ENCODE measurements around the gene DOCK8.
A peak's percentile ranks its signal among the peaks of the same experiment; 100 is the strongest.
"Not testable (repeated sequence)": the region's sequence is repeated elsewhere in the genome, so short reads cannot be mapped to it uniquely, and the experiment has no call there.

Gene DOCK8

GRCh38 chr9:365436-365835, 150.8 kb downstream of the DOCK8 start:
- DNase-seq (ENCODE audit: low spot score): no peak

- no peak for DNase-seq (ENCODE audit: low spot score)
Observed at GRCh38 chr9:366620-367019, 152.0 kb downstream of the DOCK8 start.

GRCh38 chr9:370086-370485, 155.4 kb downstream of the DOCK8 start:
- DNase-seq (ENCODE audit: low spot score): no peak

- no peak for DNase-seq (ENCODE audit: low spot score)
Observed at GRCh38 chr9:371349-371748, 156.7 kb downstream of the DOCK8 start.

GRCh38 chr9:372128-372527, 157.5 kb downstream of the DOCK8 start:
- DNase-seq (ENCODE audit: low spot score): no peak

GRCh38 chr9:373759-374206, 159.1 kb downstream of the DOCK8 start:
- DNase-seq (ENCODE audit: low spot score): no peak

- DNase-seq (ENCODE audit: low spot score): no peak
Observed at GRCh38 chr9:374736-375135, 160.1 kb downstream of the DOCK8 start.

GRCh38 chr9:376115-376514, 161.4 kb downstream of the DOCK8 start:
- no peak for DNase-seq (ENCODE audit: low spot score)

GRCh38 chr9:378263-378662, 163.6 kb downstream of the DOCK8 start:
- no peak for DNase-seq (ENCODE audit: low spot score)

GRCh38 chr9:382383-382782, 167.7 kb downstream of the DOCK8 start:
- DNase-seq (ENCODE audit: low spot score): no peak

- DNase-seq (ENCODE audit: low spot score): peak; percentile 79
Observed at GRCh38 chr9:385818-386398, 171.2 kb downstream of the DOCK8 start.

- no peak for DNase-seq (ENCODE audit: low spot score)
Observed at GRCh38 chr9:389159-389558, 174.5 kb downstream of the DOCK8 start.

- no peak for DNase-seq (ENCODE audit: low spot score)
Observed at GRCh38 chr9:389758-390157, 175.1 kb downstream of the DOCK8 start.

GRCh38 chr9:392077-392804, 177.6 kb downstream of the DOCK8 start:
- DNase-seq (ENCODE audit: low spot score): no peak

GRCh38 chr9:394347-395052, 179.8 kb downstream of the DOCK8 start:
- no peak for DNase-seq (ENCODE audit: low spot score)

- no peak for DNase-seq (ENCODE audit: low spot score)
Observed at GRCh38 chr9:396396-396795, 181.7 kb downstream of the DOCK8 start.

GRCh38 chr9:398085-398484, 183.4 kb downstream of the DOCK8 start:
- no peak for DNase-seq (ENCODE audit: low spot score)

GRCh38 chr9:401223-401622, 186.6 kb downstream of the DOCK8 start:
- DNase-seq (ENCODE audit: low spot score): no peak

GRCh38 chr9:404234-404633, 189.6 kb downstream of the DOCK8 start:
- DNase-seq (ENCODE audit: low spot score): no peak

- DNase-seq (ENCODE audit: low spot score): no peak
Observed at GRCh38 chr9:405341-405740, 190.7 kb downstream of the DOCK8 start.

GRCh38 chr9:406886-407654, 192.4 kb downstream of the DOCK8 start:
- no peak for DNase-seq (ENCODE audit: low spot score)

GRCh38 chr9:409655-410054, 195.0 kb downstream of the DOCK8 start:
- DNase-seq (ENCODE audit: low spot score): not testable (repeated sequence)

- no peak for DNase-seq (ENCODE audit: low spot score)
Observed at GRCh38 chr9:414595-414994, 199.9 kb downstream of the DOCK8 start.

Measured in NAMALWA (cell line).